Neural cell (in vitro differentiated cells): ENCODE results near the gene L3MBTL4. TPM values are rescaled to one million over a fixed set of nuclear protein-coding genes. Genes with fewer than 3 reads are reported as not detected.

ENCODE experiments used
- H2AFZ ChIP-seq: fragments of 200-600, 300-800 bp; sonication (generic), shearing (Covaris generic); 2 replicates; pipeline ENCODE4 v1.6.0; 2014; ENCODE audit warnings: low read depth, mild to moderate bottlenecking, antibody characterized with exemption, low read length, moderate library complexity
- H3F3A ChIP-seq: fragments of 200-600 bp; shearing (Covaris generic); 2 replicates; pipeline ENCODE4 v1.6.1; 2016; ENCODE audit warnings: mild to moderate bottlenecking, moderate library complexity, mixed read lengths, antibody characterized with exemption, low read length; ENCODE audit not compliant: insufficient read depth, poor library complexity, severe bottlenecking
- H3K27ac ChIP-seq: fragments of 200-600, 300-800 bp; sonication (generic), shearing (Covaris generic); 2 replicates; pipeline ENCODE4 v1.5.1; 2014; ENCODE audit warnings: mild to moderate bottlenecking, low read length, moderate library complexity
- H3K27me3 ChIP-seq: fragments of 300-800, 200-600 bp; sonication (generic), shearing (Covaris generic); 2 replicates; pipeline ENCODE4 v1.6.0; 2014; ENCODE audit warnings: mild to moderate bottlenecking, low read depth, low read length, moderate library complexity; ENCODE audit not compliant: insufficient read depth
- H3K36me3 ChIP-seq: fragments of 300-800, 200-600 bp; sonication (generic), shearing (Covaris generic); 2 replicates; pipeline ENCODE4 v1.5.1; 2014; ENCODE audit warnings: mild to moderate bottlenecking, antibody characterized with exemption, low read length, moderate library complexity; ENCODE audit not compliant: insufficient read depth
- H3K4me2 ChIP-seq: fragments of 300-800, 200-600 bp; sonication (generic), shearing (Covaris generic); 2 replicates; pipeline ENCODE4 v1.6.0; 2014; ENCODE audit warnings: mild to moderate bottlenecking, low read length
- H3K4me3 ChIP-seq: fragments of 300-800, 200-600 bp; sonication (generic), shearing (Covaris generic); 2 replicates; pipeline ENCODE4 v1.5.1; 2014; ENCODE audit warnings: mild to moderate bottlenecking, low read length, moderate library complexity
- H3K79me2 ChIP-seq: fragments of 200-600 bp; shearing (Covaris generic); replicated peaks from 2 replicates; pipeline ENCODE4 v1.6.0; 2014; ENCODE audit warnings: mild to moderate bottlenecking, low read length, moderate library complexity; ENCODE audit not compliant: insufficient read depth
- H3K9ac ChIP-seq: fragments of 300-800, 200-600 bp; sonication (generic), shearing (Covaris generic); 2 replicates; pipeline ENCODE4 v1.6.1; 2016; ENCODE audit warnings: mild to moderate bottlenecking, low read length, mixed read lengths
- H3K9me2 ChIP-seq: fragments of 200-600 bp; shearing (Covaris generic); 2 replicates; pipeline ENCODE4 v1.6.1; 2016; ENCODE audit warnings: mild to moderate bottlenecking, low read length, mixed read lengths; ENCODE audit not compliant: insufficient read depth
- H3K9me3 ChIP-seq: fragments of 200-600, 300-800 bp; sonication (generic), shearing (Covaris generic); 2 replicates; pipeline ENCODE4 v1.6.1; 2016; ENCODE audit warnings: mild to moderate bottlenecking, mixed run types, low read length, moderate library complexity, mixed read lengths
- H4K20me1 ChIP-seq: fragments of 200-600 bp; shearing (Covaris generic); 2 replicates; pipeline ENCODE4 v1.6.1; 2016; ENCODE audit warnings: mild to moderate bottlenecking, mixed run types; ENCODE audit not compliant: insufficient read depth
- CTCF ChIP-seq: fragments of 450-650 bp; IDR thresholded peaks from 2 replicates; pipeline ENCODE4 v1.5.1; 2014; ENCODE audit warnings: antibody characterized with exemption, mild to moderate bottlenecking, moderate library complexity; ENCODE audit not compliant: poor library complexity, severe bottlenecking
- EP300 ChIP-seq: fragments of 450-650 bp; conservative IDR thresholded peaks from 2 replicates; pipeline ENCODE4 v1.6.1; 2014; ENCODE audit warnings: antibody characterized with exemption, mild to moderate bottlenecking, moderate library complexity; ENCODE audit not compliant: poor library complexity, severe bottlenecking
- EZH2 ChIP-seq: fragments of 200-600, 300-800 bp; shearing (Covaris generic), sonication (generic); IDR thresholded peaks from 2 replicates; pipeline ENCODE4 v1.6.1; 2014; ENCODE audit warnings: antibody characterized with exemption, low read length, borderline replicate concordance, mild to moderate bottlenecking; ENCODE audit not compliant: insufficient read depth, poor library complexity, severe bottlenecking
- MXI1 ChIP-seq: fragments of 450-650 bp; conservative IDR thresholded peaks from 2 replicates; pipeline ENCODE4 v1.6.1; 2014; ENCODE audit warnings: antibody characterized with exemption, mild to moderate bottlenecking; ENCODE audit not compliant: poor library complexity, severe bottlenecking
- POLR2AphosphoS5 ChIP-seq: IDR thresholded peaks from 2 replicates; pipeline ENCODE4 v1.6.1; 2012
- RAD21 ChIP-seq: fragments of 450-650 bp; conservative IDR thresholded peaks from 2 replicates; pipeline ENCODE4 v1.6.1; 2014; ENCODE audit warnings: antibody characterized with exemption, mild to moderate bottlenecking, moderate library complexity
- SMC3 ChIP-seq: fragments of 450-650 bp; conservative IDR thresholded peaks from 2 replicates; pipeline ENCODE4 v1.6.1; 2014; ENCODE audit warnings: antibody characterized with exemption, mild to moderate bottlenecking, moderate library complexity; ENCODE audit not compliant: poor library complexity
- TAF1 ChIP-seq: IDR thresholded peaks from 2 replicates; pipeline ENCODE4 v1.6.1; 2012; ENCODE audit warnings: low read depth
- polyA plus RNA-seq: library from polyadenylated mRNA; depleted of rRNA; stranded (reverse); fragments of >200 nt; gene quantifications from 2 replicates; pipeline ENCODE4 v1.2.3, GENCODE V29; 2014
- TF ChIP-seq, protein P1 (sequence below): IDR thresholded peaks from 2 replicates; pipeline ENCODE4 v1.6.1; 2012; ENCODE audit warnings: borderline replicate concordance

The L3MBTL4 gene
- polyA plus RNA-seq, 1 donor from 2014 or later, result 0.90 TPM

DNA sequence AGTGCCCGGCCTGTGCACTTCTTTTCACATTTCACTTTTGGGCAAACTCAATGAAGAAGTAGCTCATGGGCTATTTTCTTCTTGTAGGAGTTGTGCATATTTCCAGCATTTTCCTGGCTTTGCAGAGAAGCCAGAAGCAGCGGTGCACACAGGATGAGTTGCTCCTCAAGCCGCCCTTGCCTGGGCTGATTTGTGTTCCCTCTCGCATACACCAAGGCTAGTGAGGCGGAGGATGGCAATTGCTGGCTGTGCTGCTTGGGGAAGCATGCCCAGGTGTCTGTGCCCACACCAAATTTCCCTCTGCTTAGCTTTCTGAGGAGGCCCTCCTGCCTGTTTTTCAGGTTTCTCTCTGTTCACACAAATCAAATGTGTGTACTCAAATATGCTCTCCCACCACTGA is 434.0 kb downstream of the L3MBTL4 start:
- Histone ChIP-seq H3K27ac (no peak overlapping the region), H3K36me3 (no peaks in the 10 kb centered on the region), H3F3A (no peaks in the 10 kb centered on the region), H3K9ac (no peak overlapping the region), H3K79me2 (no peaks in the 10 kb centered on the region), H3K4me2 (no peak overlapping the region), H3K4me3 (no peak overlapping the region), H4K20me1 (no peaks in the 10 kb centered on the region), H3K9me3 (no peaks in the 10 kb centered on the region), H3K9me2 (no peaks in the 10 kb centered on the region), H2AFZ (no peak overlapping the region), H3K27me3 (no peaks in the 10 kb centered on the region)
- TF ChIP-seq, protein P1, sequence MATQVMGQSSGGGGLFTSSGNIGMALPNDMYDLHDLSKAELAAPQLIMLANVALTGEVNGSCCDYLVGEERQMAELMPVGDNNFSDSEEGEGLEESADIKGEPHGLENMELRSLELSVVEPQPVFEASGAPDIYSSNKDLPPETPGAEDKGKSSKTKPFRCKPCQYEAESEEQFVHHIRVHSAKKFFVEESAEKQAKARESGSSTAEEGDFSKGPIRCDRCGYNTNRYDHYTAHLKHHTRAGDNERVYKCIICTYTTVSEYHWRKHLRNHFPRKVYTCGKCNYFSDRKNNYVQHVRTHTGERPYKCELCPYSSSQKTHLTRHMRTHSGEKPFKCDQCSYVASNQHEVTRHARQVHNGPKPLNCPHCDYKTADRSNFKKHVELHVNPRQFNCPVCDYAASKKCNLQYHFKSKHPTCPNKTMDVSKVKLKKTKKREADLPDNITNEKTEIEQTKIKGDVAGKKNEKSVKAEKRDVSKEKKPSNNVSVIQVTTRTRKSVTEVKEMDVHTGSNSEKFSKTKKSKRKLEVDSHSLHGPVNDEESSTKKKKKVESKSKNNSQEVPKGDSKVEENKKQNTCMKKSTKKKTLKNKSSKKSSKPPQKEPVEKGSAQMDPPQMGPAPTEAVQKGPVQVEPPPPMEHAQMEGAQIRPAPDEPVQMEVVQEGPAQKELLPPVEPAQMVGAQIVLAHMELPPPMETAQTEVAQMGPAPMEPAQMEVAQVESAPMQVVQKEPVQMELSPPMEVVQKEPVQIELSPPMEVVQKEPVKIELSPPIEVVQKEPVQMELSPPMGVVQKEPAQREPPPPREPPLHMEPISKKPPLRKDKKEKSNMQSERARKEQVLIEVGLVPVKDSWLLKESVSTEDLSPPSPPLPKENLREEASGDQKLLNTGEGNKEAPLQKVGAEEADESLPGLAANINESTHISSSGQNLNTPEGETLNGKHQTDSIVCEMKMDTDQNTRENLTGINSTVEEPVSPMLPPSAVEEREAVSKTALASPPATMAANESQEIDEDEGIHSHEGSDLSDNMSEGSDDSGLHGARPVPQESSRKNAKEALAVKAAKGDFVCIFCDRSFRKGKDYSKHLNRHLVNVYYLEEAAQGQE, result no peak
- TF ChIP-seq SMC3, result no peak
- TF ChIP-seq MXI1, result no peak
- no peak for TF ChIP-seq EZH2
- TF ChIP-seq EP300, result no peak
- TF ChIP-seq CTCF, result no peak
- no peak for TF ChIP-seq TAF1
- TF ChIP-seq POLR2AphosphoS5, result no peak
- TF ChIP-seq RAD21, result no peak

- H3K36me3 ChIP-seq, result no peaks in the 10 kb centered on the region
- H3K4me3 ChIP-seq, result no peak overlapping the region
- H3K9me3 ChIP-seq, result no peaks in the 10 kb centered on the region
- H3K9me2 ChIP-seq, result no peaks in the 10 kb centered on the region
- H4K20me1 ChIP-seq, result no peaks in the 10 kb centered on the region
- H3F3A ChIP-seq, result no peaks in the 10 kb centered on the region
- no peak overlapping the region for H3K27ac ChIP-seq
- no peak overlapping the region for H3K9ac ChIP-seq
- no peak for TF ChIP-seq RAD21
- TF ChIP-seq EP300, result no peak
- TF ChIP-seq, protein P1, result no peak
- TF ChIP-seq MXI1, result no peak
- TF ChIP-seq TAF1, result no peak
- no peak for TF ChIP-seq CTCF
- TF ChIP-seq POLR2AphosphoS5, result no peak
- TF ChIP-seq SMC3, result no peak
- TF ChIP-seq EZH2, result no peak
- H3K27me3 ChIP-seq, result no peaks in the 10 kb centered on the region
- no peaks in the 10 kb centered on the region for H3K79me2 ChIP-seq
- H2AFZ ChIP-seq, result no peak overlapping the region
- H3K4me2 ChIP-seq, result no peak overlapping the region
Measured at GRCh38 chr18:5979971-5980457, 434.7 kb downstream of the L3MBTL4 start.
